Activated naive CD8-positive, alpha-beta T cell (primary cell): ENCODE measurements around the gene TJP2.

Experiments used
- H3K27ac Mint-ChIP-seq: one replicate; pipeline ENCODE4 v1.8.0; 2021; ENCODE audit warnings: mixed read lengths
- H3K27me3 Mint-ChIP-seq: one replicate; pipeline ENCODE4 v1.8.0; 2021; ENCODE audit warnings: mixed read lengths
- H3K36me3 Mint-ChIP-seq: one replicate; pipeline ENCODE4 v1.8.0; 2021; ENCODE audit warnings: mixed read lengths
- H3K4me1 Mint-ChIP-seq: one replicate; pipeline ENCODE4 v1.8.0; 2021; ENCODE audit warnings: low read depth, mixed read lengths
- H3K4me3 Mint-ChIP-seq: one replicate; pipeline ENCODE4 v1.8.0; 2021; ENCODE audit warnings: mild to moderate bottlenecking, mixed read lengths
- H3K9me3 Mint-ChIP-seq: one replicate; pipeline ENCODE4 v1.8.0; 2021; ENCODE audit warnings: low read depth, mixed read lengths

TJP2 gene

GRCh38 chr9:69174616-69175463 is 763 bp downstream of the TJP2 start:
- Mint-ChIP-seq H3K4me3 (peak overlapping the region; percentile 87), H3K27me3 (peaks cover 35% of the 10 kb centered on the region), H3K27ac (peak overlapping the region; percentile 72), H3K4me1 (peaks cover 28% of the 10 kb centered on the region), H3K36me3 (peaks cover 7% of the 10 kb centered on the region), H3K9me3 (no peaks in the 10 kb centered on the region)

GRCh38 chr9:69175486-69175885 is 1.4 kb downstream of the TJP2 start:
- Mint-ChIP-seq H3K27ac (no peak overlapping the region), H3K4me3 (no peak overlapping the region), H3K27me3 (peaks cover 35% of the 10 kb centered on the region), H3K4me1 (peaks cover 33% of the 10 kb centered on the region), H3K9me3 (no peaks in the 10 kb centered on the region), H3K36me3 (peaks cover 7% of the 10 kb centered on the region)

- H3K4me1 Mint-ChIP-seq: peaks cover 39% of the 10 kb centered on the region
- H3K9me3 Mint-ChIP-seq: no peaks in the 10 kb centered on the region
- no peak overlapping the region for H3K4me3 Mint-ChIP-seq
- peaks cover 25% of the 10 kb centered on the region for H3K27me3 Mint-ChIP-seq
- no peak overlapping the region for H3K27ac Mint-ChIP-seq
- peaks cover 2% of the 10 kb centered on the region for H3K36me3 Mint-ChIP-seq
These were observed 2.5 kb downstream of the TJP2 start for GRCh38 chr9:69176471-69177171.

GRCh38 chr9:69178583-69179011 is 4.5 kb downstream of the TJP2 start:
- Mint-ChIP-seq H3K4me3 (no peak overlapping the region), H3K9me3 (no peaks in the 10 kb centered on the region), H3K36me3 (no peaks in the 10 kb centered on the region), H3K4me1 (peaks cover 35% of the 10 kb centered on the region), H3K27ac (no peak overlapping the region), H3K27me3 (peaks cover 13% of the 10 kb centered on the region)

- no peak overlapping the region for H3K4me3 Mint-ChIP-seq
- no peaks in the 10 kb centered on the region for H3K9me3 Mint-ChIP-seq
- H3K27me3 Mint-ChIP-seq: peaks cover 13% of the 10 kb centered on the region
- H3K36me3 Mint-ChIP-seq: peaks cover 2% of the 10 kb centered on the region
- no peak overlapping the region for H3K27ac Mint-ChIP-seq
- H3K4me1 Mint-ChIP-seq: peaks cover 34% of the 10 kb centered on the region
These were observed 5.0 kb downstream of the TJP2 start for GRCh38 chr9:69179037-69179436.

GRCh38 chr9:69180200-69180599 is 6.1 kb downstream of the TJP2 start:
- H3K4me1 Mint-ChIP-seq: peaks cover 25% of the 10 kb centered on the region
- peaks cover 6% of the 10 kb centered on the region for H3K27me3 Mint-ChIP-seq
- no peaks in the 10 kb centered on the region for H3K9me3 Mint-ChIP-seq
- H3K27ac Mint-ChIP-seq: peak overlapping the region; percentile 41
- no peak overlapping the region for H3K4me3 Mint-ChIP-seq
- H3K36me3 Mint-ChIP-seq: peaks cover 2% of the 10 kb centered on the region

- peaks cover 2% of the 10 kb centered on the region for H3K27me3 Mint-ChIP-seq
- peaks cover 20% of the 10 kb centered on the region for H3K4me1 Mint-ChIP-seq
- H3K9me3 Mint-ChIP-seq: no peaks in the 10 kb centered on the region
- H3K4me3 Mint-ChIP-seq: no peak overlapping the region
- H3K36me3 Mint-ChIP-seq: peaks cover 2% of the 10 kb centered on the region
- H3K27ac Mint-ChIP-seq: peak overlapping the region; percentile 41
These were observed 6.6 kb downstream of the TJP2 start for GRCh38 chr9:69180670-69181069.

GRCh38 chr9:69181908-69182353 is 7.9 kb downstream of the TJP2 start:
- Mint-ChIP-seq H3K27me3 (peaks cover 1% of the 10 kb centered on the region), H3K27ac (no peak overlapping the region), H3K36me3 (peaks cover 2% of the 10 kb centered on the region), H3K4me3 (no peak overlapping the region), H3K9me3 (no peaks in the 10 kb centered on the region), H3K4me1 (peaks cover 20% of the 10 kb centered on the region)

GRCh38 chr9:69184266-69184665 is 10.2 kb downstream of the TJP2 start:
- no peak overlapping the region for H3K4me3 Mint-ChIP-seq
- H3K4me1 Mint-ChIP-seq: peaks cover 15% of the 10 kb centered on the region
- peaks cover 2% of the 10 kb centered on the region for H3K36me3 Mint-ChIP-seq
- H3K27ac Mint-ChIP-seq: no peak overlapping the region
- H3K9me3 Mint-ChIP-seq: no peaks in the 10 kb centered on the region
- H3K27me3 Mint-ChIP-seq: no peaks in the 10 kb centered on the region

GRCh38 chr9:69186841-69187611 is 12.9 kb downstream of the TJP2 start:
- Mint-ChIP-seq H3K4me3 (no peak overlapping the region), H3K9me3 (no peaks in the 10 kb centered on the region), H3K4me1 (peaks cover under 1% of the 10 kb centered on the region), H3K27me3 (no peaks in the 10 kb centered on the region), H3K36me3 (peaks cover 2% of the 10 kb centered on the region), H3K27ac (no peak overlapping the region)

GRCh38 chr9:69188975-69189374 is 14.9 kb downstream of the TJP2 start:
- Mint-ChIP-seq H3K27ac (no peak overlapping the region), H3K36me3 (peaks cover under 1% of the 10 kb centered on the region), H3K4me3 (no peak overlapping the region), H3K4me1 (no peaks in the 10 kb centered on the region), H3K9me3 (no peaks in the 10 kb centered on the region), H3K27me3 (no peaks in the 10 kb centered on the region)

- no peaks in the 10 kb centered on the region for H3K27me3 Mint-ChIP-seq
- H3K4me1 Mint-ChIP-seq: no peaks in the 10 kb centered on the region
- no peaks in the 10 kb centered on the region for H3K9me3 Mint-ChIP-seq
- H3K36me3 Mint-ChIP-seq: no peaks in the 10 kb centered on the region
- no peak overlapping the region for H3K4me3 Mint-ChIP-seq
- no peak overlapping the region for H3K27ac Mint-ChIP-seq
These were observed 16.2 kb downstream of the TJP2 start for GRCh38 chr9:69190086-69190862.

GRCh38 chr9:69190863-69191181 is 16.7 kb downstream of the TJP2 start:
- Mint-ChIP-seq H3K27me3 (no peaks in the 10 kb centered on the region), H3K36me3 (no peaks in the 10 kb centered on the region), H3K4me3 (no peak overlapping the region), H3K9me3 (no peaks in the 10 kb centered on the region), H3K4me1 (no peaks in the 10 kb centered on the region), H3K27ac (no peak overlapping the region)

- H3K4me1 Mint-ChIP-seq: no peaks in the 10 kb centered on the region
- no peaks in the 10 kb centered on the region for H3K9me3 Mint-ChIP-seq
- H3K4me3 Mint-ChIP-seq: no peak overlapping the region
- H3K36me3 Mint-ChIP-seq: no peaks in the 10 kb centered on the region
- no peaks in the 10 kb centered on the region for H3K27me3 Mint-ChIP-seq
- no peak overlapping the region for H3K27ac Mint-ChIP-seq
These were observed 17.2 kb downstream of the TJP2 start for GRCh38 chr9:69191231-69191630.
